Pancreas (tissue), 10 donors: ENCODE results near the gene SLC50A1. TPM values are rescaled to one million over a fixed set of nuclear protein-coding genes. Genes with fewer than 3 reads are reported as not detected.

Source experiments
- ATAC-seq, 4 donors: fragments of 200-7000 bp; cut with Tn5 transposase; one replicate each; pipeline versions ENCODE4 v1.8.0 to v1.9.1; 2020; ENCODE audit warnings: mild to moderate bottlenecking in 4 of 4, moderate library complexity in 4 of 4
- DNase-seq, 6 donors: peaks; one replicate each; pipeline ENCODE4 v3.0.0-alpha.2; 2020
- FAIRE-seq: peaks from 2 replicates; lab custom pipeline; 2012; peaks lifted over from hg19 to GRCh38; lab: Jason Lieb, UNC
- H3K27ac ChIP-seq, 4 donors: fragments of 200-600 bp; sonication (generic); 1 replicate in 3 of 4; 2 replicates in 1 of 4; pipeline versions ENCODE4 v1.5.0 to v1.8.0; 2020
- H3K27me3 ChIP-seq, 4 donors: fragments of 200-600 bp; one replicate each; pipeline ENCODE4 v1.8.0; 2021
- H3K36me3 ChIP-seq, 3 donors: fragments of 200-600 bp; sonication (generic) in 1 of 3; one replicate each; pipeline versions ENCODE4 v1.5.0 to v1.8.0; 2020 to 2021
- H3K4me1 ChIP-seq, 3 donors: fragments of 200-600 bp; one replicate each; pipeline ENCODE4 v1.8.0; 2021
- H3K4me3 ChIP-seq, 4 donors: fragments of 200-600 bp; sonication (generic) in 2 of 4; one replicate each; pipeline versions ENCODE4 v1.5.0 to v1.8.0; 2020 to 2021
- H3K9me3 ChIP-seq, 4 donors: fragments of 200-600 bp; one replicate each; pipeline ENCODE4 v1.8.0; 2021
- CTCF ChIP-seq, 4 donors: fragments of 200-600 bp; sonication (generic) in 3 of 4; IDR thresholded peaks; one replicate each; pipeline versions ENCODE4 v1.5.0 to v1.8.0; 2021; ENCODE audit warnings: antibody characterized with exemption in 4 of 4
- WGBS, 2 donors: extraction: QIAGEN DNeasy Blood & Tissue Kit; methylation state at CpG; one replicate each; pipeline ENCODE4 v1.1.7; 2013; 5-methylcytosine and 5-hydroxymethylcytosine counted together
- intact Hi-C, 3 donors: fragments of 100-400 bp; cut with DNase I; formaldehyde crosslinking; loops; one replicate each; pipeline versions ENCODE4 v1.11.1 to v1.14.2; 2022
- polyA plus RNA-seq, 2 donors: library from polyadenylated mRNA; stranded (reverse); fragments of 200-250 nt; gene quantifications; one replicate each; pipeline ENCODE4 v1.2.3, GENCODE V29; 2013
- total RNA-seq, 6 donors: library from RNA; stranded (reverse); fragmentation: NEBNext Ultra II Directional in 4 of 6; extraction: Animal tissue kit (Norgen Biotek cat#: 25700) in 4 of 6; gene quantifications; one replicate each; pipeline versions ENCODE4 v1.2.1 to v1.2.4, GENCODE V29; 2021 to 2023
- donor health status: healthy with polysubstance abuse.
- donor health status: DM: no; HTN: no; CAD: no; lungs with moderate emphysema.
- donor health status: DM: no; HTN: no; CAD: no.
- donor health status: control.
- donor health status: control.
- donor health status: Bipolar disorder and iron deficiency.
- donor health status: DM: yes; HTN: yes; CAD: no.
- donor health status: DM: no; HTN: no; CAD: no.
- donor health status: DM: no; HTN: no; CAD: no.
- donor health status: DM: yes; HTN: yes; CAD: no.

SLC50A1 gene
- total and polyA plus RNA-seq, 8 donors: 18.7 to 33.3 (median 29.4) TPM

- no peak for ATAC-seq
- no peak overlapping the region for H3K4me3 ChIP-seq
- H3K4me1 ChIP-seq: peaks cover 0 to 12% (median 10%) of the 10 kb centered on the region in 3 donors
- H3K9me3 ChIP-seq: no peaks in the 10 kb centered on the region
- peak in 5 of 6 donors; percentile 17 to 47 (median 38) for DNase-seq
- 60 to 67% methylated on average over 11 of the region's 11 CpGs for WGBS, 2 donors
- no peak overlapping the region for H3K27ac ChIP-seq
- intact Hi-C loops: no loop called here
- no peak for TF ChIP-seq CTCF (IDR thresholded peaks at IDR 0.05)
- no peak for FAIRE-seq
- H3K27me3 ChIP-seq: no peaks in the 10 kb centered on the region
- H3K36me3 ChIP-seq: no peaks in the 10 kb centered on the region
Observed at GRCh38 chr1:155177192-155177917, 41.7 kb downstream of the SLC50A1 start.

- no peak overlapping the region for H3K4me3 ChIP-seq
- WGBS, 2 donors: 95 to 99% methylated on average over 9 of the region's 9 CpGs
- FAIRE-seq: no peak
- DNase-seq: peak in 5 of 6 donors; percentile 11 to 61 (median 35)
- H3K27ac ChIP-seq: no peak overlapping the region
- ATAC-seq: no peak
- no peaks in the 10 kb centered on the region for H3K27me3 ChIP-seq
- intact Hi-C loops: no loop called here
- no peak for TF ChIP-seq CTCF (IDR thresholded peaks at IDR 0.05)
- H3K36me3 ChIP-seq: no peaks in the 10 kb centered on the region
- no peaks in the 10 kb centered on the region for H3K9me3 ChIP-seq
- H3K4me1 ChIP-seq: peaks cover 0 to 12% (median 10%) of the 10 kb centered on the region in 3 donors
Observed at GRCh38 chr1:155177918-155178281, 42.2 kb downstream of the SLC50A1 start.

GRCh38 chr1:155178441-155179111 lies 42.9 kb downstream of the SLC50A1 start:
- Histone ChIP-seq H3K36me3 (no peaks in the 10 kb centered on the region), H3K4me3 (no peak overlapping the region), H3K4me1 (peaks cover 0 to 12% (median 10%) of the 10 kb centered on the region in 3 donors), H3K27me3 (no peaks in the 10 kb centered on the region), H3K9me3 (no peaks in the 10 kb centered on the region), H3K27ac (no peak overlapping the region)
- peak in 5 of 6 donors; percentile 9 to 65 (median 31) for DNase-seq
- no peak for TF ChIP-seq CTCF (IDR thresholded peaks at IDR 0.05)
- ATAC-seq: no peak
- whole genome bisulfite sequencing, 2 donors: 84 to 85% methylated on average over 20 to 30 of the region's 30 CpGs
- FAIRE-seq: no peak
- intact Hi-C loops: no loop called here

- intact Hi-C loops: no loop called here
- 86 to 88% methylated on average over 28 to 31 of the region's 31 CpGs for WGBS, 2 donors
- no peak overlapping the region for H3K27ac ChIP-seq
- H3K4me1 ChIP-seq: peaks cover 5 to 13% (median 11%) of the 10 kb centered on the region in 3 donors
- H3K4me3 ChIP-seq: no peak overlapping the region
- DNase-seq: peak; percentile 14 to 74 (median 39)
- H3K36me3 ChIP-seq: no peaks in the 10 kb centered on the region
- no peak for FAIRE-seq
- ATAC-seq: no peak
- no peaks in the 10 kb centered on the region for H3K27me3 ChIP-seq
- no peak for TF ChIP-seq CTCF (IDR thresholded peaks at IDR 0.05)
- H3K9me3 ChIP-seq: no peaks in the 10 kb centered on the region
Observed at GRCh38 chr1:155179112-155180031, 43.7 kb downstream of the SLC50A1 start.
